ENCODE results near the gene SLC19A3.

DNA sequence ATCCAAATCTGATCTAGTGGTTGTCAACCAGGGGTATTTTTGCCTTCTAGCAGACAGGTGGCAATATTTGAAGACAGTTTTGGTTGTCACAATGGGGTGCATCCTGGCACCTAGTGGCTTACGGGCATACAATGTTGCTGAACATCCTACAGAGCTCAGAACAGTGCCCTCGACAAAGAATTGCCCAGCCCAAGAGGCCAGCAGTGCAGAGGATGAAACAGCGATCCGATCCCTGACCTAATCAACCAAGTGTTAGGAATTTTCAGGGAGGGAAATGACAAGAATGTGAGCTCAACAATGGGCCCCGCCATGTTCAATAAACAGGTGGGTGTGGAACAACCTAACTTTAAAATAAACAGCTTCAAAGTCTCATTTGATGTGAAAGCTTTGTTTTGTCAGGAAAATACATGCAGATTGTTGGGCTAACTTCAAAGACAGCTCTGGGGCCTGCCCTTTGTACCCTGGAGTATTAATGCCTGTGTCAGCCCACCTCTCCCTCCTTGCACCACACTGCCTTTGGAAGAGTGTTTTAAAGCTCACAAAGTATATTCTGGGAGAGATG lies 73.8 kb downstream of the SLC19A3 start:
- no peak for TF ChIP-seq CTCF (IDR thresholded peaks at IDR 0.05)
- TF ChIP-seq POLR2AphosphoS5 (IDR thresholded peaks at IDR 0.05), result no peak
- TF ChIP-seq EP300 (IDR thresholded peaks at IDR 0.05), result no peak
- no peak for TF ChIP-seq POLR2A (IDR thresholded peaks at IDR 0.05)

Data from sigmoid colon (tissue), 4 donors.